Stimulated activated CD4-positive, alpha-beta T cell treated with anti-CD3 and anti-CD28 coated beads, Interleukin-4, amount 100 ng/mL, for 4 hours (primary cell): ENCODE results near the gene SSC4D.
"Not testable (repeated sequence)": the region's sequence is repeated elsewhere in the genome, so short reads cannot be mapped to it uniquely, and the experiment has no call there.

Experiments
- DNase-seq, 2 experiments: peaks; one replicate each; pipeline ENCODE4 v3.0.0-alpha.2; 2020

Gene SSC4D

GRCh38 chr7:76409537-76409936 is at the start of gene SSC4D:
TSS of gene SSC4D (minus strand) at chr7:76409697. CDS start at chr7:76404439, 5,258 bp downstream.
- DNase-seq: no peak

GRCh38 chr7:76458504-76458903 is 49.0 kb upstream of the SSC4D start:
- DNase-seq: not testable (repeated sequence)

GRCh38 chr7:76457017-76457416 is 47.5 kb upstream of the SSC4D start:
- not testable (repeated sequence) for DNase-seq

GRCh38 chr7:76445577-76446008 is 36.1 kb upstream of the SSC4D start:
- not testable (repeated sequence) for DNase-seq

GRCh38 chr7:76443846-76444245 is 34.3 kb upstream of the SSC4D start:
- DNase-seq: not testable (repeated sequence)

GRCh38 chr7:76442664-76443446 is 33.4 kb upstream of the SSC4D start:
- not testable (repeated sequence) for DNase-seq

GRCh38 chr7:76441792-76442191 is 32.3 kb upstream of the SSC4D start:
- not testable (repeated sequence) for DNase-seq

GRCh38 chr7:76440404-76440803 is 30.9 kb upstream of the SSC4D start:
- not testable (repeated sequence) for DNase-seq

GRCh38 chr7:76439120-76439888 is 29.8 kb upstream of the SSC4D start:
- DNase-seq: not testable (repeated sequence)

GRCh38 chr7:76437873-76438272 is 28.4 kb upstream of the SSC4D start:
- DNase-seq: peak; percentile 40 to 46

GRCh38 chr7:76430836-76431235 is 21.3 kb upstream of the SSC4D start:
- no peak for DNase-seq

GRCh38 chr7:76430211-76430610 is 20.7 kb upstream of the SSC4D start:
- DNase-seq: no peak

GRCh38 chr7:76428868-76429805 is 19.6 kb upstream of the SSC4D start:
- no peak for DNase-seq

GRCh38 chr7:76428149-76428823 is 18.8 kb upstream of the SSC4D start:
- DNase-seq: no peak

- DNase-seq: no peak
Measured at GRCh38 chr7:76427635-76428034, 18.1 kb upstream of the SSC4D start.

GRCh38 chr7:76426246-76426645 is 16.7 kb upstream of the SSC4D start:
- no peak for DNase-seq

- DNase-seq: not testable (repeated sequence)
Measured at GRCh38 chr7:76425558-76425957, 16.1 kb upstream of the SSC4D start.

- DNase-seq: no peak
Measured at GRCh38 chr7:76425156-76425555, 15.7 kb upstream of the SSC4D start.

GRCh38 chr7:76424413-76425111 is 15.1 kb upstream of the SSC4D start, which contains the start of gene ZP3:
TSS of gene ZP3 (plus strand) at chr7:76424950. CDS start at chr7:76424965, 15 bp downstream.
- DNase-seq: no peak

GRCh38 chr7:76423666-76424412 is 14.3 kb upstream of the SSC4D start:
- no peak for DNase-seq

- not testable (repeated sequence) for DNase-seq
Measured at GRCh38 chr7:76421097-76421496, 11.6 kb upstream of the SSC4D start.
